HG02840 (cell line): ENCODE results near the gene PARN.
"Not testable (repeated sequence)": the region's sequence is repeated elsewhere in the genome, so short reads cannot be mapped to it uniquely, and the experiment has no call there.

Experiments
- ATAC-seq: cut with Tn5 transposase; IDR thresholded peaks from one replicate; pipeline ENCODE4 v1.9.1; 2021; ENCODE audit warnings: mild to moderate bottlenecking, moderate library complexity, moderate number of reproducible peaks; ENCODE audit not compliant: unreplicated experiment, low FRiP score

PARN gene

GRCh38 chr16:14632693-14633569 lies 2.9 kb upstream of the PARN start, which contains the start of gene BFAR:
BFAR (plus strand) TSS chr16:14632951; CDS start chr16:14644347, 11,396 bp downstream.
- peak; percentile 82 for ATAC-seq

GRCh38 chr16:14630620-14631330 lies 715 bp upstream of the PARN start:
- not testable (repeated sequence) for ATAC-seq

GRCh38 chr16:14629612-14629918 lies 495 bp downstream of the PARN start:
- no peak for ATAC-seq

- ATAC-seq, result no peak
These were observed 1.1 kb downstream of the PARN start for GRCh38 chr16:14628806-14629611.

GRCh38 chr16:14627078-14627477 lies 3.0 kb downstream of the PARN start:
- no peak for ATAC-seq

- no peak for ATAC-seq
These were observed 11.5 kb downstream of the PARN start for GRCh38 chr16:14618566-14618965.

GRCh38 chr16:14616280-14616679 lies 13.8 kb downstream of the PARN start:
- ATAC-seq, result no peak

GRCh38 chr16:14613991-14614390 lies 16.1 kb downstream of the PARN start:
- no peak for ATAC-seq

GRCh38 chr16:14611660-14612059 lies 18.4 kb downstream of the PARN start:
- ATAC-seq, result no peak

- ATAC-seq, result no peak
These were observed 20.3 kb downstream of the PARN start for GRCh38 chr16:14609716-14610115.

GRCh38 chr16:14608604-14609003 lies 21.5 kb downstream of the PARN start:
- no peak for ATAC-seq

- no peak for ATAC-seq
These were observed 21.9 kb downstream of the PARN start for GRCh38 chr16:14608111-14608566.

GRCh38 chr16:14606102-14606501 lies 24.0 kb downstream of the PARN start:
- no peak for ATAC-seq

- ATAC-seq, result no peak
These were observed 27.6 kb downstream of the PARN start for GRCh38 chr16:14602443-14602963.

GRCh38 chr16:14600164-14600563 lies 29.9 kb downstream of the PARN start:
- ATAC-seq, result no peak

GRCh38 chr16:14586637-14587305 lies 43.3 kb downstream of the PARN start:
- no peak for ATAC-seq

- ATAC-seq, result no peak
These were observed 44.8 kb downstream of the PARN start for GRCh38 chr16:14585287-14585686.

GRCh38 chr16:14580926-14581325 lies 49.1 kb downstream of the PARN start:
- not testable (repeated sequence) for ATAC-seq

- no peak for ATAC-seq
These were observed 50.8 kb downstream of the PARN start for GRCh38 chr16:14579266-14579665.

GRCh38 chr16:14576532-14576931 lies 53.5 kb downstream of the PARN start:
- ATAC-seq, result no peak
